Measurements from ENCODE around the gene TMEM50A. TPM values are rescaled to one million over a fixed set of nuclear protein-coding genes. Genes with fewer than 3 reads are reported as not detected.
A peak's percentile ranks its signal among the peaks of the same experiment; 100 is the strongest.
"Not testable (repeated sequence)": the region's sequence is repeated elsewhere in the genome, so short reads cannot be mapped to it uniquely, and the experiment has no call there.

TMEM50A gene
- total and polyA plus RNA-seq, 2 donors (not counting 1 experiment from before 2014, with no cell fraction given), result 141 to 186 TPM

DNA sequence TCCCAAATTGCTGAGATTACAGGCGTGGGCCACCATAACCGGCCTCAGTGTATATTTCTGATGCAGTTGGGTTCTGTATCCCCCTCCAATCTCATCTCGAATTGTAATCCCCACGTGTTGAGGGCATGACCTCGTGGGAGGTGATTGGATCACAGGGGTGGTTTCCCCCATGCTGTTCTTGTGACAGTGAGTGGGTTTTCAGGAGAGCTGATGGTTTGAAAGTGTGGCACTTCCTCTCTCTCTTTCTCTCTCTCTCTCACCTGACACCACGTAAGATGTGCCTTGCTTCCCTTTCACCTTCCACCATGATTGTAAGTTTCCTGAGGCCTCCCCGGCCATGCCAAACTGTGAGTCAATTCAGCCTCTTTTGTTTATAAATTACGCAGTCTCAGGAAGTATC, 41.6 kb upstream of the TMEM50A start:
- not testable (repeated sequence) for DNase-seq (ENCODE audit: low read depth in 2 of 2); H3K79me2 ChIP-seq (ENCODE audit: control insufficient read depth, insufficient read depth, low read length); H3K4me3 ChIP-seq (replicated peaks in 1 of 4; ENCODE audit: control extremely low read depth in 1 of 4, insufficient read depth in 1 of 4, low read depth in 3 of 4, low read length in 4 of 4); H4K20me1 ChIP-seq (ENCODE audit: control insufficient read depth, extremely low read depth, insufficient read depth, low read length); H3K9me3 ChIP-seq (ENCODE audit: control insufficient read depth, insufficient read depth, low read depth, low read length); H3K27ac ChIP-seq (ENCODE audit: insufficient read depth, low read length); H3K4me1 ChIP-seq (ENCODE audit: control insufficient read depth, extremely low read depth, insufficient read depth, low read length); H3K27me3 ChIP-seq (ENCODE audit: control insufficient read depth, insufficient read depth, low read length); H3K4me2 ChIP-seq (ENCODE audit: extremely low read depth, insufficient read depth, low read length); H3K36me3 ChIP-seq (ENCODE audit: control insufficient read depth, insufficient read depth, low read length); H2AFZ ChIP-seq (ENCODE audit: low read length); H3K9ac ChIP-seq (ENCODE audit: insufficient read depth, low read length)

DNA sequence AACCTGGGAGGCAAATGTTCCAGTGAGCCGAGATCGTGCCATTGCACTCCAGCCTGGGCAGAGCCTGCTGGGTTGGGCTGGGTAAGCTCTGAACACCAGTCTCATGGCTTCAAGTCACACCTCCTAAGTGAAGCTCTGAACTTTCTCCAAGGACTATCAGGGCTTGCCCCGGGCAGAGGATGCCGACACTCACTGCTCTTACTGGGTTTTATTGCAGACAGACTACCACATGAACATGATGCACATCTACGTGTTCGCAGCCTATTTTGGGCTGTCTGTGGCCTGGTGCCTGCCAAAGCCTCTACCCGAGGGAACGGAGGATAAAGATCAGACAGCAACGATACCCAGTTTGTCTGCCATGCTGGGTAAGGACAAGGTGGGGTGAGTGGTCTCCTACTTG, 37.4 kb upstream of the TMEM50A start:
- not testable (repeated sequence) for H2AFZ ChIP-seq (ENCODE audit: low read length); H3K9me3 ChIP-seq (ENCODE audit: control insufficient read depth, insufficient read depth, low read depth, low read length); H4K20me1 ChIP-seq (ENCODE audit: control insufficient read depth, extremely low read depth, insufficient read depth, low read length); H3K4me2 ChIP-seq (ENCODE audit: extremely low read depth, insufficient read depth, low read length); DNase-seq (ENCODE audit: low read depth in 2 of 2); H3K27me3 ChIP-seq (ENCODE audit: control insufficient read depth, insufficient read depth, low read length); H3K36me3 ChIP-seq (ENCODE audit: control insufficient read depth, insufficient read depth, low read length); H3K4me1 ChIP-seq (ENCODE audit: control insufficient read depth, extremely low read depth, insufficient read depth, low read length); H3K4me3 ChIP-seq (replicated peaks in 1 of 4; ENCODE audit: control extremely low read depth in 1 of 4, insufficient read depth in 1 of 4, low read depth in 3 of 4, low read length in 4 of 4); H3K27ac ChIP-seq (ENCODE audit: insufficient read depth, low read length); H3K9ac ChIP-seq (ENCODE audit: insufficient read depth, low read length); H3K79me2 ChIP-seq (ENCODE audit: control insufficient read depth, insufficient read depth, low read length)

DNA sequence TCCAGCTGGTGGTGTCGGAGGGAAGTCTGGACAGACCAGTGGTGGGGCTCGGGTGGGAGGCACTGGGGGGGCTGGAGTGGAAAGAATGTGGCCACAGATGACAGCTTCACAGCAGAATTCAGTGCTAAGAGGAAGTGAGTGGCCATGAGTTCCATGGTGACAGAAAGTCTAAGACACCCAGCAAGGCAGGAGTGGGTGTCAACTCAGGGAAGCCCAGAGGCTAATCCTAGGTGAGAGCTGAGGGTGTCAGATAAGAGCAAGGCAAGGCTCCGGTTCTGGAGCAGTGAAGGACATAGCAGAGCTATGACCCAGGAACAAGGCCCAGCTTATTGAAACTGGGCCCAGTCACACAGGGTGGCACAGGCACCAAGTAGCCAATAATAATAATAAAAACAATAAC, 35.8 kb upstream of the TMEM50A start:
- not testable (repeated sequence) for H3K36me3 ChIP-seq (ENCODE audit: control insufficient read depth, insufficient read depth, low read length); DNase-seq (ENCODE audit: low read depth in 2 of 2)

DNA sequence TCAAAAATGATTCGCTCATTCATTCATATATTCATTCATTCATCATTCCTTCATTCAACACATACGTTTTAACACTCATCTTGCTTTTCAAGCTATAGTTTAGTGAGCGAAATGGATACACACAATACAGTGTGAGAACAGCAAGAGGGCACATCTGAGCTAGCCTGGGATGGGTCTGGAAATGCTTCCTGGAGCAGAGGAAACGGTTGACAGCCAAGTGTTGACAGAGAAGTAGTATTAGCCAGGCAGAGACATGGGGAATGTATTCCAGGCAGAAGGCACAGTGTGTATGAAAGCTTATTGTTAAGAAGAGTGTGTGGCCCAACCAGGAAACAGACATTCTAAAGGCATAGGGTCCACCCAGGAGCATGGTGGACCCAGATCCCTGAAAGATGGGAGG, 33.2 kb upstream of the TMEM50A start:
- not testable (repeated sequence) for H3K36me3 ChIP-seq (ENCODE audit: control insufficient read depth, insufficient read depth, low read length); H2AFZ ChIP-seq (ENCODE audit: low read length); H3K4me2 ChIP-seq (ENCODE audit: extremely low read depth, insufficient read depth, low read length); H3K27ac ChIP-seq (ENCODE audit: insufficient read depth, low read length); H3K4me3 ChIP-seq (replicated peaks in 1 of 4; ENCODE audit: control extremely low read depth in 1 of 4, insufficient read depth in 1 of 4, low read depth in 3 of 4, low read length in 4 of 4); H3K4me1 ChIP-seq (ENCODE audit: control insufficient read depth, extremely low read depth, insufficient read depth, low read length); H3K79me2 ChIP-seq (ENCODE audit: control insufficient read depth, insufficient read depth, low read length); H3K9me3 ChIP-seq (ENCODE audit: control insufficient read depth, insufficient read depth, low read depth, low read length); DNase-seq (ENCODE audit: low read depth in 2 of 2); H4K20me1 ChIP-seq (ENCODE audit: control insufficient read depth, extremely low read depth, insufficient read depth, low read length); H3K9ac ChIP-seq (ENCODE audit: insufficient read depth, low read length); H3K27me3 ChIP-seq (ENCODE audit: control insufficient read depth, insufficient read depth, low read length)

More for the DNA sequence above, 35.8 kb upstream of the TMEM50A start:
- H3K79me2 ChIP-seq (ENCODE audit: control insufficient read depth, insufficient read depth, low read length); H3K4me2 ChIP-seq (ENCODE audit: extremely low read depth, insufficient read depth, low read length); H3K4me1 ChIP-seq (ENCODE audit: control insufficient read depth, extremely low read depth, insufficient read depth, low read length); H2AFZ ChIP-seq (ENCODE audit: low read length); H3K9ac ChIP-seq (ENCODE audit: insufficient read depth, low read length); H4K20me1 ChIP-seq (ENCODE audit: control insufficient read depth, extremely low read depth, insufficient read depth, low read length); H3K27me3 ChIP-seq (ENCODE audit: control insufficient read depth, insufficient read depth, low read length); H3K9me3 ChIP-seq (ENCODE audit: control insufficient read depth, insufficient read depth, low read depth, low read length); H3K4me3 ChIP-seq (replicated peaks in 1 of 4; ENCODE audit: control extremely low read depth in 1 of 4, insufficient read depth in 1 of 4, low read depth in 3 of 4, low read length in 4 of 4); H3K27ac ChIP-seq (ENCODE audit: insufficient read depth, low read length): not testable (repeated sequence)

DNA sequence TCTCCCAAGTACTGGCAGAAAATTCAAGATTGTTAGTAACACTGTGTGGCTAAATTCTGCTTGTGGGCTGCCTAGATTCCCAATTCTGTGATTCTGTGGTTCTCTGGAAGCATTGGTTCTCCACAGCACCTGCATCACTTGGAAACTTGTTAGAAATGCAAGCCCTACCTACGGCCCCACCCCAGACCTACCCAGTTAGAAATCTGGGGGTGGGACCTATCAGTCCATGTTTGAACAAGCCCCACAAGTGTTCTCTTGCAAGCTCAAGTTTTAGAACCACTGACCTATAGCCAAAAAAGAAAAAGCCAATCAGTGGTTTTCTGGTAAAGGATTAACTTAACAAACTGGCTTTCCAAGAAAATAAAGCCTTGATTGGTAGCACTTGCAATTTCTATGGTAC, 30.0 kb upstream of the TMEM50A start:
- not testable (repeated sequence) for H3K4me1 ChIP-seq (ENCODE audit: control insufficient read depth, extremely low read depth, insufficient read depth, low read length); H3K9ac ChIP-seq (ENCODE audit: insufficient read depth, low read length); H3K4me2 ChIP-seq (ENCODE audit: extremely low read depth, insufficient read depth, low read length); H3K27me3 ChIP-seq (ENCODE audit: control insufficient read depth, insufficient read depth, low read length); H3K9me3 ChIP-seq (ENCODE audit: control insufficient read depth, insufficient read depth, low read depth, low read length); H4K20me1 ChIP-seq (ENCODE audit: control insufficient read depth, extremely low read depth, insufficient read depth, low read length); DNase-seq (ENCODE audit: low read depth in 2 of 2); H3K4me3 ChIP-seq (replicated peaks in 1 of 4; ENCODE audit: control extremely low read depth in 1 of 4, insufficient read depth in 1 of 4, low read depth in 3 of 4, low read length in 4 of 4); H2AFZ ChIP-seq (ENCODE audit: low read length); H3K27ac ChIP-seq (ENCODE audit: insufficient read depth, low read length); H3K79me2 ChIP-seq (ENCODE audit: control insufficient read depth, insufficient read depth, low read length); H3K36me3 ChIP-seq (ENCODE audit: control insufficient read depth, insufficient read depth, low read length)

DNA sequence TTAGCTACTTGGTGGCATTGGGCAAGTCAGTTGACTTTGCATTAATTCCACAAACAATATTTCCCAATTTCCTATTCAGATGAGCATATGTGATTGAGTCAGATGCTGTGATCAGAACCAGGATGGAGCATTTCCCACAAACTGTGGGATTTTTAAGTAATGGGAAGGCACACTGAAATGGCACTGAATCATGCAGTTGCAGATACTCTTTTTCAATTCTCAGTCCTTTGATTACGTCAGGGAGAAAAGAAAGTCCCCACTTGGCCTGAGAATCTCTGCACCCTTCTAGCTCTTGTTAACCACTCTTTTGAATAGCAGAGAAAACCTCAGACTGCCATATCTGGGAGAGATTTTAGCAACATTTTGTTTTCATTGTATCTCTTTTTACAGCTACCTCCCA, 29.0 kb upstream of the TMEM50A start:
- DNase-seq (ENCODE audit: low read depth in 2 of 2), result peak; percentile 2 to 12
- H3K27ac ChIP-seq (ENCODE audit: insufficient read depth, low read length); H3K4me1 ChIP-seq (ENCODE audit: control insufficient read depth, extremely low read depth, insufficient read depth, low read length); H3K9me3 ChIP-seq (ENCODE audit: control insufficient read depth, insufficient read depth, low read depth, low read length); H3K4me3 ChIP-seq (replicated peaks in 1 of 4; ENCODE audit: control extremely low read depth in 1 of 4, insufficient read depth in 1 of 4, low read depth in 3 of 4, low read length in 4 of 4); H3K36me3 ChIP-seq (ENCODE audit: control insufficient read depth, insufficient read depth, low read length); H3K27me3 ChIP-seq (ENCODE audit: control insufficient read depth, insufficient read depth, low read length); H4K20me1 ChIP-seq (ENCODE audit: control insufficient read depth, extremely low read depth, insufficient read depth, low read length); H2AFZ ChIP-seq (ENCODE audit: low read length); H3K79me2 ChIP-seq (ENCODE audit: control insufficient read depth, insufficient read depth, low read length); H3K9ac ChIP-seq (ENCODE audit: insufficient read depth, low read length); H3K4me2 ChIP-seq (ENCODE audit: extremely low read depth, insufficient read depth, low read length): not testable (repeated sequence)

DNA sequence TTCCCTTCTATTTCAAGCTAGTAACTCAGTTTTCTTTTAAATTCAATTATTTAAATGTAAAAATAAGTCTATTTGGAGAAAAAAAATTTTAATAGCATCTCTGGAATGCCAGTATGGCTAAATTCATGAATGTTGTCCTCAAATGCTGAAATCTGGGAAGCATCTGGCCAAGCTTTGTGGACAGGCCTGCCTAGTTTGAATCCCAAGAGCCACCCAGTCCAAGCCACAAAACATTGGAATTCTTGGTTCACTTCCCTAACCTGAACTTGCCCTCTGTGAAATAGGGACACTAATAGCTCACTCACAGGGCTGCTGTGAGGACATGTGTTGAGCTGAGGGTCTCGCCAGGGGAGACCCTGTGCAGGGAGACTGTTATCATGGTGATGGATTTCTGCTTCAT, 28.6 kb upstream of the TMEM50A start:
- H3K79me2 ChIP-seq (ENCODE audit: control insufficient read depth, insufficient read depth, low read length); H4K20me1 ChIP-seq (ENCODE audit: control insufficient read depth, extremely low read depth, insufficient read depth, low read length); H2AFZ ChIP-seq (ENCODE audit: low read length); H3K27me3 ChIP-seq (ENCODE audit: control insufficient read depth, insufficient read depth, low read length); H3K9me3 ChIP-seq (ENCODE audit: control insufficient read depth, insufficient read depth, low read depth, low read length); H3K9ac ChIP-seq (ENCODE audit: insufficient read depth, low read length); H3K4me1 ChIP-seq (ENCODE audit: control insufficient read depth, extremely low read depth, insufficient read depth, low read length); H3K4me2 ChIP-seq (ENCODE audit: extremely low read depth, insufficient read depth, low read length); H3K27ac ChIP-seq (ENCODE audit: insufficient read depth, low read length); H3K36me3 ChIP-seq (ENCODE audit: control insufficient read depth, insufficient read depth, low read length); H3K4me3 ChIP-seq (replicated peaks in 1 of 4; ENCODE audit: control extremely low read depth in 1 of 4, insufficient read depth in 1 of 4, low read depth in 3 of 4, low read length in 4 of 4): not testable (repeated sequence)
- DNase-seq (ENCODE audit: low read depth in 2 of 2), result peak in 1 of 2 donors; percentile 6

All from fibroblast of lung (primary cell).